HG02943 (cell line): ENCODE results near the gene WBP1.
"Not testable (repeated sequence)": the region's sequence is repeated elsewhere in the genome, so short reads cannot be mapped to it uniquely, and the experiment has no call there.

Experiments
- ATAC-seq: cut with Tn5 transposase; IDR thresholded peaks from one replicate; pipeline ENCODE4 v1.9.1; 2021; ENCODE audit warnings: mild to moderate bottlenecking, low read depth, moderate library complexity; ENCODE audit not compliant: unreplicated experiment

Gene WBP1

GRCh38 chr2:74458132-74458937 is at the start of gene WBP1:
WBP1 (plus strand) TSS chr2:74458438; CDS start chr2:74458603, 165 bp downstream.
- peak; percentile 78 for ATAC-seq

- ATAC-seq = no peak
These were observed 45.1 kb upstream of the WBP1 start for GRCh38 chr2:74413001-74413698.

- no peak for ATAC-seq
These were observed 43.8 kb upstream of the WBP1 start for GRCh38 chr2:74414441-74414840.

- ATAC-seq = peak; percentile 47
These were observed 43.1 kb upstream of the WBP1 start for GRCh38 chr2:74414881-74415761.

GRCh38 chr2:74415762-74416395 is 42.4 kb upstream of the WBP1 start:
- ATAC-seq = no peak

- ATAC-seq = no peak
These were observed 41.5 kb upstream of the WBP1 start for GRCh38 chr2:74416778-74417177.

- ATAC-seq = no peak
These were observed 41.0 kb upstream of the WBP1 start for GRCh38 chr2:74417197-74417596.

- ATAC-seq = no peak
These were observed 40.5 kb upstream of the WBP1 start for GRCh38 chr2:74417763-74418162.

GRCh38 chr2:74418312-74418711 is 39.9 kb upstream of the WBP1 start:
- no peak for ATAC-seq

GRCh38 chr2:74419345-74419744 is 38.9 kb upstream of the WBP1 start:
- ATAC-seq = no peak

- ATAC-seq = no peak
These were observed 38.2 kb upstream of the WBP1 start for GRCh38 chr2:74420006-74420405.

- not testable (repeated sequence) for ATAC-seq
These were observed 37.7 kb upstream of the WBP1 start for GRCh38 chr2:74420443-74421103.

GRCh38 chr2:74421221-74421870 is 36.9 kb upstream of the WBP1 start, which contains the start of the genes C2orf81 and WDR54:
C2orf81 (minus strand) TSS chr2:74421619; CDS start chr2:74421560, 59 bp downstream.
WDR54 (plus strand) TSS chr2:74421730; CDS start chr2:74422154, 424 bp downstream.
- ATAC-seq = peak; percentile 80

GRCh38 chr2:74423231-74424095 is 34.8 kb upstream of the WBP1 start:
- ATAC-seq = no peak

GRCh38 chr2:74424139-74424992 is 33.9 kb upstream of the WBP1 start:
- ATAC-seq = no peak

- ATAC-seq = no peak
These were observed 33.2 kb upstream of the WBP1 start for GRCh38 chr2:74424995-74425406.

GRCh38 chr2:74425523-74425922 is 32.7 kb upstream of the WBP1 start:
- no peak for ATAC-seq
